Dermis blood vessel endothelial cell (primary cell): Measurements from ENCODE around the gene FBN3. TPM values are rescaled to one million over a fixed set of nuclear protein-coding genes. Genes with fewer than 3 reads are reported as not detected.
"Not testable (repeated sequence)": the region's sequence is repeated elsewhere in the genome, so short reads cannot be mapped to it uniquely, and the experiment has no call there.

Experiments
- DNase-seq: peaks from one replicate; pipeline ENCODE4 v3.0.0; 2010
- total RNA-seq: library from RNA; depleted of rRNA; stranded (reverse); fragments of >200 nt; gene quantifications from 2 replicates; pipeline ENCODE4 v1.2.3, GENCODE V29; 2014

Gene FBN3
- total RNA-seq, 1 donor from 2014 or later = not detected

- DNase-seq = peak; percentile 70
Measured at GRCh38 chr19:8050274-8051096, 98.9 kb downstream of the FBN3 start.

- no peak for DNase-seq
Measured at GRCh38 chr19:8046569-8047165, 102.7 kb downstream of the FBN3 start.

GRCh38 chr19:8045872-8046568 lies 103.4 kb downstream of the FBN3 start:
- DNase-seq = no peak

GRCh38 chr19:8044018-8044417 lies 105.4 kb downstream of the FBN3 start:
- no peak for DNase-seq

GRCh38 chr19:8042900-8043299 lies 106.5 kb downstream of the FBN3 start:
- no peak for DNase-seq

- DNase-seq = no peak
Measured at GRCh38 chr19:8041531-8041931, 107.9 kb downstream of the FBN3 start.

- DNase-seq = no peak
Measured at GRCh38 chr19:8039231-8039630, 110.2 kb downstream of the FBN3 start.

GRCh38 chr19:8038815-8039214 lies 110.6 kb downstream of the FBN3 start:
- DNase-seq = no peak

GRCh38 chr19:8036434-8037099 lies 112.8 kb downstream of the FBN3 start:
- DNase-seq = no peak

- no peak for DNase-seq
Measured at GRCh38 chr19:8034178-8034525, 115.2 kb downstream of the FBN3 start.

- DNase-seq = not testable (repeated sequence)
Measured at GRCh38 chr19:8033287-8034177, 115.9 kb downstream of the FBN3 start.

- DNase-seq = no peak
Measured at GRCh38 chr19:8030960-8031359, 118.4 kb downstream of the FBN3 start.

- DNase-seq = no peak
Measured at GRCh38 chr19:8028951-8029491, 120.4 kb downstream of the FBN3 start.

GRCh38 chr19:8025316-8025715 lies 124.1 kb downstream of the FBN3 start:
- DNase-seq = no peak

GRCh38 chr19:8024256-8024655 lies 125.1 kb downstream of the FBN3 start:
- not testable (repeated sequence) for DNase-seq

GRCh38 chr19:8023371-8023770 lies 126.0 kb downstream of the FBN3 start:
- DNase-seq = no peak

- DNase-seq = no peak
Measured at GRCh38 chr19:8022275-8022674, 127.1 kb downstream of the FBN3 start.

GRCh38 chr19:8021374-8021773 lies 128.0 kb downstream of the FBN3 start:
- no peak for DNase-seq

GRCh38 chr19:8020681-8021080 lies 128.7 kb downstream of the FBN3 start:
- DNase-seq = no peak

- DNase-seq = peak; percentile 32
Measured at GRCh38 chr19:8017808-8018207, 131.6 kb downstream of the FBN3 start.
